Stimulated activated naive CD4-positive, alpha-beta T cell (primary cell): Measurements from ENCODE around the gene OR10H3.
A peak's percentile ranks its signal among the peaks of the same experiment; 100 is the strongest.
"Not testable (repeated sequence)": the region's sequence is repeated elsewhere in the genome, so short reads cannot be mapped to it uniquely, and the experiment has no call there.

Source experiments
- DNase-seq, 6 experiments: peaks; one replicate each; lab custom pipeline; 2025; lab: John Stamatoyannopoulos, UW

OR10H3 gene

GRCh38 chr19:15779756-15780476 lies 42.1 kb downstream of the OR10H3 start:
- no peak for DNase-seq

DNA sequence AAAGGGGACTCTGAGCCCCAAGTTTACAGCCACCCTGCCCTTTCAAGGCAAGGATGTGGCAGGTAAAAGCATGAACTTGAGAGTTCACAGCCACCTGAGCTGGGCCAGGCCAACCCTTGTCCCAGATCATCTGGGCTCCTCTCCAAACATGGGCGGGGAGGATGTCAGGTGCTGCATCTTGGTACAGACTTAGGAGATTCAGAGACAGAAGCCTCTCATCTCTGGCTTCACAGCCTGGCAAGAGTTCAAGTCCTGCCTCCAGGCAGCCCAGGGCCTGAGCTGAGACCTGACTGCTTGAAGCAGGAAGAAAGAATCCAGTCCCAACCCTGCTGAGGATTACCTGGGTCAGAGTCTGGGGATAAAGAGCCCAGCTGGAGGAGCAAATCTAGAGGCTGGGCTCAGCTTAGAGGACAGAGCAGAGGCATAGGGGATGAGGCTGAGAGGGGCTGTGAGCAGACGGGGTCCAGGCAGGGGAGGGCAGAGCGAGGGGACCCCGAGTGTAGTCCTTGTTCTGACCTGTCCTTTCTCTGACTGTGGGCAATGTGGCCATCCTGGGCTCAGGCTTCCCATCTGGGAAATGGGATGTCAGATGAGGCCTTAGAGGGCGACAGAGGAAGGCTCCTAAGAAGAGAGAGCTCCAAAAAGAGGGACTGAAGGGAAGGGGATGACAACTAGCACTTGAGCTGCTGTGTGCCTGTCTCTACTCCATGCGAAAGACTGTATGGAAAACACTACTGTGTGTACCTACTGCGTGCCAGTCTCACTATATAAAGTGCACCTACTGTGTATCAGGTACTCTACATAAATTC lies 43.0 kb downstream of the OR10H3 start:
- peak in 1 of 6 experiments; percentile 4 for DNase-seq

DNA sequence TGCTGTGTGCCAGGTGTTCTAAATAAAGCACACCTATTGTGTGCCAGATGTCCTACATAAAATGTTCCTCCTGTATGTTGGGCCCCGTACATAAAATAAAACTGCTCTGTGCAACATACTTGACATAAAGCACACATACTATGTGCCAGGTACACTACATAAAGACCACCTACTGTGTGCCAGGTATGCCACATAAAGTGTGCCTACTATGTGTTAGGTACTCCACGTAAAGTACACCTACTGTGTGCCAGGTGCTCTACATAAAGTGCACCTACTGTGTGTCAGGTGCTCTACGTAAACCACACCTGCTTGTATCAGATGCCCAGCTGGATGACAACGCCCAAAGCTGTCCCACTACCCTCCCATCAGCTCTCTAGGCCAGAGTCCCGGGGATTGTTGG lies 43.9 kb downstream of the OR10H3 start:
- DNase-seq: no peak

DNA sequence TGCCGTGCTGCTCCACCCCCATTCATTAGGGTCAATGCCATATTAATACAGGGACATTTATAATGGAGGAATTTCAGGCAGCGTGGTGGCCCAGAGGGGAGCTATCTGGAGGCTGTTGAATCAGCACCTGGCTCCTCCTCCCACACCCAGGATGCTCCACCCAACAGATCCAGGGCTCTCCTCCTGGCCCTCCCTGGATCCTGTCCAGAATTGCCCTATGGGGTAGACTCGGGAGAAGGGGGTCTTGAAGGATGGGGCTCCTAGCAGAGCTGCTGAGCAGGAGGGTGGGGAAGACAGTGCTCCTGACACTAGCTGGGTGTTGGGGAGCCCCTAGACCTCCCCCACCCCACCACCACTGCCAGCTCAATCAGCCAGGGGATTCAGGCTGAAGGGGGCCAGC lies 44.4 kb downstream of the OR10H3 start:
- DNase-seq: no peak

DNA sequence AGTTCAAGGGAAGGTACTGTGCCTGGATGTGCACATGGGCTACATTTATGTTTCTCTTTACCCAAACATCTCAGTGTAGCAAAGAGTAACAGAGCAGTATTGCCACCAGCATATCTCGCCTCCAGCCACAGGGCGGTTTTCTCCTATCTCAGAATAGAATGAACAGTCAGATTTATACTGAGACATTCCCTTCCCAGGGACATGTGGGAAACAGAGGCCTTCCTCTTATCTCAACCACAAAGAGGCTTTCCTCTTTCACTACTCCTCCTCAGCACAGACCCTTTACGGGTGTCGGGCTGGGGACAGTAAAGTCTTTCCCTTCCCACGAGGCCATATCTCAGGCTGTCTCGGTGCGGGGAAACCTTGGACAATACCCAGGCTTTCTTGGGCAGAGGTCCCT lies 45.1 kb downstream of the OR10H3 start:
- DNase-seq: not testable (repeated sequence)

DNA sequence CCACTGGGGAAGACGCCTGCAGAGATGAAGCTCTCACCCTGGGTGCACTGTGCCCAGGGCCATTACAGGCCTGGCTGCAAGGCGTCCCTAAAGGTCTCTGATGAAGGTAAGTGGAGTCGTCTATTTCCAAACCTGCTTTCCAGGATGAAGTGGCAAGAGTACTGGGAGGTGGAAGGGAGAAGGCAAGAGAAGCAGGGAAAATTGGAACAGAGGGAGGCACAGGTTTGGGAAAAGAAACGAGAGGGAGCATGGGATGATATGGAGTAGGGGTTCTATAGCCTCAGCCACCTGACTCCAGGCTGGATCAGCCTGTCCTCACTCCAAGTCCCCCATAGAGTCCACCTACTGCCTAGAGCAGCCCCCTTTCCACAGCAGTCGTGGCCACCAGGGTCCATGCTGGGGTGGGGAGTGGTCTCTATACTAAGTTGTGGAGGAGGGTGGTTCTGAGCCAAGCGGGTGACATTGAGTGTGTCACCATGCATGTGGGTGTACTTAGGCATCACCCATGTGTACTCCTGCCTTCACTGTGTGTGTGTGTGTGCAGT lies 49.9 kb downstream of the OR10H3 start, which contains the start of gene OR10H5:
Gene OR10H5 (plus strand): TSS at position 51 of the 545 bp plus-strand sequence. CDS start 6,388 bp downstream, outside the sequence.
- no peak for DNase-seq

GRCh38 chr19:15788594-15789270 lies 50.9 kb downstream of the OR10H3 start:
- no peak for DNase-seq

DNA sequence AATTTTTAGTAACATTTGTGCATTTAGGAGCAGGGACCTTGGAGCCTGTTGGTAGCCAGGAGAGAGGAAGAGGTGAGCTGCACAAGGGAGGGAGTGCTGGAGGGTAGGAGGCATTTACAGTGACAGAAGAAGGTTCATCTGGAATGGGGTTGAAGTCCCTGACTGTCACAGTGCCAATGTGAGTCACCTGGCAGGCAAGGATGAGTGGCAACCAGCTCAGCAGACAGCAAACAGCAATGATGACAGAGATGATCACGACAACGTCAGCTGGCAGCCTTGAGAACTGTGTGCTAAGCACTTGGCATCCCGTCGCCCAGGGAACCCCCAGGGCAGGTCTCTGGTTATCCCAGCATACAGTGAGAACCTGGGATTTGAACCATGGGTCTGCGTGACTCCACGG lies 52.3 kb downstream of the OR10H3 start:
- no peak for DNase-seq
